Measurements from ENCODE around the gene SLC9A9.

GRCh38 chr3:143291836-143292447 is 556.3 kb downstream of the SLC9A9 start:
- TF ChIP-seq CTCF (IDR thresholded peaks at IDR 0.05): no peak
- TF ChIP-seq POLR2A (IDR thresholded peaks at IDR 0.05): no peak

All from right lobe of liver (tissue), 4 donors.